Suprapubic skin (tissue), 4 donors: Measurements from ENCODE around the gene UHRF1.
"Not testable (repeated sequence)": the region's sequence is repeated elsewhere in the genome, so short reads cannot be mapped to it uniquely, and the experiment has no call there.

ENCODE experiments used
- EP300 ChIP-seq: sonication (generic); formaldehyde crosslinking; IDR thresholded peaks from one replicate; pipeline ENCODE4 v1.6.1; 2017; ENCODE audit warnings: antibody characterized with exemption
- POLR2A ChIP-seq, 2 donors: fragments of 450-650 bp; IDR thresholded peaks; one replicate each; pipeline ENCODE4 v1.6.1; 2017; ENCODE audit warnings: antibody characterized with exemption in 2 of 2, mild to moderate bottlenecking in 2 of 2, moderate library complexity in 2 of 2
- POLR2AphosphoS5 ChIP-seq, 3 donors: sonication (generic); formaldehyde crosslinking; IDR thresholded peaks; one replicate each; pipeline ENCODE4 v1.6.1; 2017; ENCODE audit warnings: antibody characterized with exemption in 3 of 3
- TF ChIP-seq, protein P1 (sequence below), 2 donors: fragments of 200-600 bp in 1 of 2; fragments of 450-650 bp in 1 of 2; sonication (generic) in 1 of 2; IDR thresholded peaks; one replicate each; pipeline ENCODE4 v1.5.1; 2016 to 2019; ENCODE audit warnings: antibody characterized with exemption in 2 of 2, mild to moderate bottlenecking in 1 of 2, moderate library complexity in 1 of 2

DNA sequence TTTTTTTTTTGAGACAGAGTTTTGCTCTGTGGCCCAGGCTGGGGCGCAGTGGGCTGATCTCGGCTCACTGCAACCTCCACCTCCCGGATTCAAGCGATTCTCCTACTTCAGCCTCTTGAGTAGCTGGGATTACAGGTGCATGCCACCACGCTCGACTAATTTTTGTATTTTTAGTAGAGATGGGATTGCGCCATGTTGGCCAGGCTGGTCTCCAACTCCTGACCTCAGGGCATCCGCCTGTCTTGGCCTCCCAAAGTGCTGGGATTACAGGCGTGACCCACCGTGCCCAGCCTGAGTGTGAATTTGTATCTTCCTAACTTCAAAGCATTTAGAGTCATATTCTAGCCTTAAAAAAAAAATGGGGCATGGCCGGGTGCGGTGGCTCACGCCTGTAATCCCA, 66.3 kb downstream of the UHRF1 start:
- TF ChIP-seq POLR2AphosphoS5 (IDR thresholded peaks at IDR 0.05); POLR2A (IDR thresholded peaks at IDR 0.05); EP300: not testable (repeated sequence)
- TF ChIP-seq, protein P1, sequence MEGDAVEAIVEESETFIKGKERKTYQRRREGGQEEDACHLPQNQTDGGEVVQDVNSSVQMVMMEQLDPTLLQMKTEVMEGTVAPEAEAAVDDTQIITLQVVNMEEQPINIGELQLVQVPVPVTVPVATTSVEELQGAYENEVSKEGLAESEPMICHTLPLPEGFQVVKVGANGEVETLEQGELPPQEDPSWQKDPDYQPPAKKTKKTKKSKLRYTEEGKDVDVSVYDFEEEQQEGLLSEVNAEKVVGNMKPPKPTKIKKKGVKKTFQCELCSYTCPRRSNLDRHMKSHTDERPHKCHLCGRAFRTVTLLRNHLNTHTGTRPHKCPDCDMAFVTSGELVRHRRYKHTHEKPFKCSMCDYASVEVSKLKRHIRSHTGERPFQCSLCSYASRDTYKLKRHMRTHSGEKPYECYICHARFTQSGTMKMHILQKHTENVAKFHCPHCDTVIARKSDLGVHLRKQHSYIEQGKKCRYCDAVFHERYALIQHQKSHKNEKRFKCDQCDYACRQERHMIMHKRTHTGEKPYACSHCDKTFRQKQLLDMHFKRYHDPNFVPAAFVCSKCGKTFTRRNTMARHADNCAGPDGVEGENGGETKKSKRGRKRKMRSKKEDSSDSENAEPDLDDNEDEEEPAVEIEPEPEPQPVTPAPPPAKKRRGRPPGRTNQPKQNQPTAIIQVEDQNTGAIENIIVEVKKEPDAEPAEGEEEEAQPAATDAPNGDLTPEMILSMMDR (IDR thresholded peaks at IDR 0.05), result not testable (repeated sequence)
